GM18951 (cell line): ENCODE measurements around the gene MDGA2.
"Not testable (repeated sequence)": the region's sequence is repeated elsewhere in the genome, so short reads cannot be mapped to it uniquely, and the experiment has no call there.

Experiments
- POLR2A ChIP-seq: IDR thresholded peaks from 4 replicates; pipeline ENCODE4 v1.6.1; 2011; ENCODE audit warnings: mild to moderate bottlenecking; ENCODE audit not compliant: insufficient read length, insufficient read depth; ENCODE audit errors: extremely low read depth
- in situ Hi-C: fragments of 300-500 bp; cut with MboI; formaldehyde crosslinking; loops from one replicate; pipeline ENCODE4 v1.12.0; 2022; ENCODE audit warnings: low sequenced_read_pairs, mixed read lengths, inconsistent platforms; ENCODE audit not compliant: unreplicated experiment

MDGA2 gene

GRCh38 chr14:47665337-47666134, 9.9 kb downstream of the MDGA2 start:
- in situ Hi-C loops, result no loop called here
- TF ChIP-seq POLR2A, result no peak

GRCh38 chr14:47662466-47662865, 12.9 kb downstream of the MDGA2 start:
- in situ Hi-C loops, result no loop called here
- TF ChIP-seq POLR2A, result no peak

- TF ChIP-seq POLR2A, result no peak
- in situ Hi-C loops, result no loop called here
Measured at GRCh38 chr14:47660158-47660557, 15.2 kb downstream of the MDGA2 start.

- TF ChIP-seq POLR2A, result no peak
- in situ Hi-C loops, result no loop called here
Measured at GRCh38 chr14:47658041-47658440, 17.4 kb downstream of the MDGA2 start.

- in situ Hi-C loops, result no loop called here
- TF ChIP-seq POLR2A, result no peak
Measured at GRCh38 chr14:47657143-47657542, 18.3 kb downstream of the MDGA2 start.

- in situ Hi-C loops, result no loop called here
- TF ChIP-seq POLR2A, result no peak
Measured at GRCh38 chr14:47651337-47651736, 24.1 kb downstream of the MDGA2 start.

- no peak for TF ChIP-seq POLR2A
- in situ Hi-C loops, result no loop called here
Measured at GRCh38 chr14:47637753-47638152, 37.7 kb downstream of the MDGA2 start.

- in situ Hi-C loops, result no loop called here
- TF ChIP-seq POLR2A, result no peak
Measured at GRCh38 chr14:47626151-47627035, 49.0 kb downstream of the MDGA2 start.

GRCh38 chr14:47624126-47624525, 51.3 kb downstream of the MDGA2 start:
- in situ Hi-C loops, result not testable (repeated sequence)

- TF ChIP-seq POLR2A, result no peak
Measured at GRCh38 chr14:47619392-47619791, 56.0 kb downstream of the MDGA2 start.

GRCh38 chr14:47606566-47606965, 68.8 kb downstream of the MDGA2 start:
- TF ChIP-seq POLR2A, result no peak
- in situ Hi-C loops, result no loop called here

More at GRCh38 chr14:47619392-47619791, 56.0 kb downstream of the MDGA2 start:
- in situ Hi-C loops, result no loop called here

GRCh38 chr14:47596860-47597259, 78.5 kb downstream of the MDGA2 start:
- no peak for TF ChIP-seq POLR2A
- in situ Hi-C loops, result no loop called here

- no peak for TF ChIP-seq POLR2A
- in situ Hi-C loops, result no loop called here
Measured at GRCh38 chr14:47596232-47596631, 79.2 kb downstream of the MDGA2 start.

- TF ChIP-seq POLR2A, result no peak
- in situ Hi-C loops, result no loop called here
Measured at GRCh38 chr14:47595552-47595951, 79.9 kb downstream of the MDGA2 start.
